Caco-2 (cell line): ENCODE measurements around the gene CLMN. TPM values are rescaled to one million over a fixed set of nuclear protein-coding genes. Genes with fewer than 3 reads are reported as not detected.

Experiments
- BruUV-seq: library from RNA; stranded (reverse); fragments of 400-500 nt; replicated peaks from 2 replicates; lab custom pipeline; 2021; lab: Mats Ljungman, UMichigan
- CTCF ChIA-PET: fragments of 300-600 bp; sonication (Branson Sonifier 250); formaldehyde crosslinking; loops from one replicate; lab custom pipeline; 2022; ENCODE audit warnings: antibody characterized with exemption; lab: Charles Lee
- POLR2A ChIA-PET: fragments of 300-600 bp; sonication (Branson Sonifier 250); formaldehyde crosslinking; loops from one replicate; lab custom pipeline; 2022; ENCODE audit warnings: antibody characterized with exemption; lab: Charles Lee
- DNase-seq, 2 experiments: peaks; one replicate each; pipeline versions ENCODE4 v3.0.0 to v3.0.0-alpha.2; 2020 to 2022
- H3K27me3 ChIP-seq: replicated peaks from 2 replicates; pipeline ENCODE4 v1.6.0; 2011; ENCODE audit warnings: low read length; ENCODE audit not compliant: control insufficient read depth, insufficient read depth
- H3K36me3 ChIP-seq: 2 replicates; pipeline ENCODE4 v1.5.1; 2011; ENCODE audit warnings: low read length; ENCODE audit not compliant: control insufficient read depth, insufficient read depth
- H3K4me1 ChIP-seq: fragments of 250-450 bp; sonication (Bioruptor Pico); 2 replicates; pipeline ENCODE4 v1.5.1; 2020; ENCODE audit warnings: mild to moderate bottlenecking
- H3K4me3 ChIP-seq: 2 replicates; pipeline ENCODE4 v1.5.1; 2011; ENCODE audit warnings: low read depth, mild to moderate bottlenecking, control low read depth, low read length
- H3K9me3 ChIP-seq: fragments of 250-450 bp; sonication (Bioruptor Pico); 2 replicates; pipeline ENCODE4 v1.5.1; 2020; ENCODE audit warnings: mild to moderate bottlenecking, moderate library complexity
- H3K27ac Mint-ChIP-seq: one replicate; pipeline ENCODE4 v1.8.0; 2022; ENCODE audit warnings: mixed read lengths; ENCODE audit not compliant: unreplicated experiment
- H3K27me3 Mint-ChIP-seq: one replicate; pipeline ENCODE4 v1.8.0; 2022; ENCODE audit warnings: mixed read lengths; ENCODE audit not compliant: insufficient read depth, unreplicated experiment
- H3K36me3 Mint-ChIP-seq: one replicate; pipeline ENCODE4 v1.8.0; 2022; ENCODE audit warnings: mild to moderate bottlenecking, mixed read lengths; ENCODE audit not compliant: insufficient read depth, unreplicated experiment
- H3K4me1 Mint-ChIP-seq: one replicate; pipeline ENCODE4 v1.8.0; 2022; ENCODE audit warnings: low read depth, mixed read lengths; ENCODE audit not compliant: unreplicated experiment
- H3K4me3 Mint-ChIP-seq: one replicate; pipeline ENCODE4 v1.8.0; 2022; ENCODE audit warnings: mild to moderate bottlenecking, moderate library complexity, mixed read lengths; ENCODE audit not compliant: unreplicated experiment
- H3K9me3 Mint-ChIP-seq: one replicate; pipeline ENCODE4 v1.8.0; 2022; ENCODE audit warnings: mixed read lengths; ENCODE audit not compliant: unreplicated experiment
- CTCF ChIP-seq, 2 experiments: fragments of 200-600 bp in 1 of 2; IDR thresholded peaks; 1 replicate in 1 of 2; 2 replicates in 1 of 2; pipeline versions ENCODE4 v1.5.1 to v1.8.0; 2011 to 2022; ENCODE audit warnings: antibody characterized with exemption in 1 of 2, control low read depth in 1 of 2, inconsistent platforms in 1 of 2, low read depth in 1 of 2, low read length in 1 of 2, mild to moderate bottlenecking in 1 of 2, moderate library complexity in 1 of 2; ENCODE audit not compliant: insufficient read depth in 1 of 2, severe bottlenecking in 1 of 2, unreplicated experiment in 1 of 2
- intact Hi-C: fragments of 100-400 bp; cut with micrococcal nuclease; formaldehyde crosslinking; loops from one replicate; pipeline ENCODE4 v1.10.0; 2022; ENCODE audit not compliant: unreplicated experiment
- total RNA-seq: library from RNA; stranded (reverse); gene quantifications from 2 replicates; pipeline ENCODE4 v1.2.3, GENCODE V29; 2022

The CLMN gene
- total RNA-seq, 1 experiment from 2014 or later, result 6.7 TPM

- no peaks in the 10 kb centered on the region for H3K9me3 ChIP-seq
- peaks cover 14% of the 10 kb centered on the region for H3K4me1 ChIP-seq
- ChIA-PET POLR2A (no interaction called here), CTCF (no interaction called here)
- no peaks in the 10 kb centered on the region for H3K36me3 Mint-ChIP-seq
- TF ChIP-seq CTCF (IDR thresholded peaks at IDR 0.05; ENCODE audit: insufficient read depth in 1 of 2, low read depth in 1 of 2, low read length in 1 of 2, severe bottlenecking in 1 of 2, unreplicated experiment in 1 of 2), result no peak
- H3K36me3 ChIP-seq, result no peaks in the 10 kb centered on the region
- H3K4me1 Mint-ChIP-seq, result peaks cover 16% of the 10 kb centered on the region
- no peaks in the 10 kb centered on the region for H3K27me3 Mint-ChIP-seq
- BruUV-seq, result no TSS peak
- H3K9me3 Mint-ChIP-seq, result peaks cover 15% of the 10 kb centered on the region
- no peak overlapping the region for H3K27ac Mint-ChIP-seq
- no peak overlapping the region for H3K4me3 ChIP-seq
- no peak for DNase-seq
- no peak overlapping the region for H3K4me3 Mint-ChIP-seq
- H3K27me3 ChIP-seq, result no peaks in the 10 kb centered on the region
- intact Hi-C loops, result no loop called here
These were observed 75.1 kb downstream of the CLMN start for GRCh38 chr14:95244587-95244986.

- H3K4me1 Mint-ChIP-seq, result peaks cover 7% of the 10 kb centered on the region
- no peaks in the 10 kb centered on the region for H3K36me3 ChIP-seq
- no peaks in the 10 kb centered on the region for H3K4me1 ChIP-seq
- no peaks in the 10 kb centered on the region for H3K9me3 ChIP-seq
- CTCF ChIA-PET, result no interaction called here
- no peak overlapping the region for H3K4me3 Mint-ChIP-seq
- POLR2A ChIA-PET, result no interaction called here
- no TSS peak for BruUV-seq
- H3K4me3 ChIP-seq, result no peak overlapping the region
- intact Hi-C loops, result no loop called here
- no peaks in the 10 kb centered on the region for H3K27me3 ChIP-seq
- no peaks in the 10 kb centered on the region for H3K36me3 Mint-ChIP-seq
- H3K27ac Mint-ChIP-seq, result no peak overlapping the region
- no peak for DNase-seq
- no peaks in the 10 kb centered on the region for H3K27me3 Mint-ChIP-seq
- peaks cover 15% of the 10 kb centered on the region for H3K9me3 Mint-ChIP-seq
- TF ChIP-seq CTCF (IDR thresholded peaks at IDR 0.05; ENCODE audit: insufficient read depth in 1 of 2, low read depth in 1 of 2, low read length in 1 of 2, severe bottlenecking in 1 of 2, unreplicated experiment in 1 of 2), result no peak
These were observed 76.8 kb downstream of the CLMN start for GRCh38 chr14:95242870-95243269.

- Mint-ChIP-seq H3K9me3 (peaks cover 13% of the 10 kb centered on the region), H3K27me3 (no peaks in the 10 kb centered on the region), H3K27ac (no peak overlapping the region), H3K36me3 (no peaks in the 10 kb centered on the region), H3K4me1 (peaks cover 7% of the 10 kb centered on the region), H3K4me3 (no peak overlapping the region)
- no TSS peak for BruUV-seq
- no peaks in the 10 kb centered on the region for H3K36me3 ChIP-seq
- intact Hi-C loops, result no loop called here
- ChIA-PET POLR2A (no interaction called here), CTCF (no interaction called here)
- no peak overlapping the region for H3K4me3 ChIP-seq
- no peaks in the 10 kb centered on the region for H3K27me3 ChIP-seq
- no peak for TF ChIP-seq CTCF (IDR thresholded peaks at IDR 0.05; ENCODE audit: insufficient read depth in 1 of 2, low read depth in 1 of 2, low read length in 1 of 2, severe bottlenecking in 1 of 2, unreplicated experiment in 1 of 2)
- H3K4me1 ChIP-seq, result no peaks in the 10 kb centered on the region
- H3K9me3 ChIP-seq, result no peaks in the 10 kb centered on the region
- peak in 1 of 2 experiments; percentile 14 for DNase-seq
These were observed 78.6 kb downstream of the CLMN start for GRCh38 chr14:95240859-95241813.
